T-helper 17 cell (primary cell): ENCODE data around the gene APOE. TPM values are rescaled to one million over a fixed set of nuclear protein-coding genes. Genes with fewer than 3 reads are reported as not detected.

Source experiments
- ATAC-seq: fragments of 150-1000 bp; cut with Tn5 transposase; 2 replicates; pipeline ENCODE4 v1.10.0; 2021; ENCODE audit warnings: mild to moderate bottlenecking, moderate library complexity
- DNase-seq, 3 donors: peaks; one replicate each; pipeline versions ENCODE4 v3.0.0 to v3.0.0-alpha.2; 2020 to 2021
- H3K9me3 ChIP-seq: one replicate; pipeline ENCODE4 v1.7.0; 2013; ENCODE audit warnings: low read length, mild to moderate bottlenecking; ENCODE audit not compliant: control insufficient read depth, poor library complexity, severe bottlenecking
- H3K27ac Mint-ChIP-seq: one replicate; pipeline ENCODE4 v1.8.0; 2022; ENCODE audit warnings: mild to moderate bottlenecking, moderate library complexity, mixed read lengths
- H3K27me3 Mint-ChIP-seq: one replicate; pipeline ENCODE4 v1.8.0; 2022; ENCODE audit warnings: mixed read lengths
- H3K36me3 Mint-ChIP-seq: one replicate; pipeline ENCODE4 v1.8.0; 2022; ENCODE audit warnings: low read depth, mixed read lengths
- H3K4me1 Mint-ChIP-seq: one replicate; pipeline ENCODE4 v1.8.0; 2022; ENCODE audit warnings: mild to moderate bottlenecking, mixed read lengths
- H3K4me3 Mint-ChIP-seq: one replicate; pipeline ENCODE4 v1.8.0; 2022; ENCODE audit warnings: mild to moderate bottlenecking, moderate library complexity, mixed read lengths
- total RNA-seq, 4 donors: library from RNA in 2 of 4; stranded (reverse) in 2 of 4; gene quantifications; one replicate each; pipeline ENCODE4 v1.2.3 and lab custom pipeline; 2022 to 2026

The APOE gene
- total RNA-seq, 2 donors from 2014 or later = 1.3 to 2.0 TPM

DNA sequence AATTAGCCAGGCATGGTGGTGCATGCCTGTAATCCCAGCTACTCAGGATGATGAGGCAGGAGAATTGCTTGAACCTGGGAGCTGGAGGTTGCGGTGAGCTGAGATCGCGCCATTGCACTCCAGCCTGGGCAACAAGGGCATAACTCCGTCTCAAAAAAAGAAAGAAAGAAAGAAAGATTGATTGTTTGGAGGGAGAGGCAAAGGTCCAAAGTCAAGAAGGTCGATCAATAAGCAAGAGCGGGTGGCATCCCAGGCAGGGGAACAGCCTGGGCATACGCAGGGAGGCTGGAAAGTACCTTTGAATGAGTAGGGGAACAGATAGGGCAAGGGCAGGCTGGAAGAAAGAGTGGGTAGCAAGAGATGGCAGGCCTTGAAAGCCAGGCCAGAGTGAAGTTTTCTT, 24.5 kb downstream of the APOE start:
- peaks cover 21% of the 10 kb centered on the region for H3K27me3 Mint-ChIP-seq
- DNase-seq (no peak), ATAC-seq (no peak)
- no peaks in the 10 kb centered on the region for H3K36me3 Mint-ChIP-seq
- peaks cover 5% of the 10 kb centered on the region for H3K4me1 Mint-ChIP-seq
- H3K27ac Mint-ChIP-seq = no peak overlapping the region
- no peak overlapping the region for H3K4me3 Mint-ChIP-seq
- H3K9me3 ChIP-seq = no peaks in the 10 kb centered on the region

DNA sequence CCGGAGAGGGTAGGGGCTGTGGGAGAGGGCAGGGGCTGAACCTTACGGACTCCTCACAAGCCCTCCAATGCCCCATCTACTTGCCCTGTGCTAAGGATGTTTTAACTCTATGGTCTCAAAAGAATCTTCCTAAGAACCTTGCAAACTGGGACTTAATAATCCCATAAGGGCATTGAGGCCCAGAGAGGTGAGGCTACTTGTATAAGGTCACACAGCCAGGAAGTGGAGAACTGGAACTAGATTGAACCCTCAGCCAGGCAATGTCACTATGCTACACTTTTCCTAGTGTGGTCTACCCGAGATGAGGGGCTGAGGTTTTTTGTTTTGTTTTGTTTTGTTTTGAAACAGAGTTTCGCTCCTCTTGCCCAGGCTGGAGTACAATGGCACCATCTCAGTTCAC, 25.9 kb downstream of the APOE start:
- Mint-ChIP-seq H3K4me3 (no peak overlapping the region), H3K4me1 (peaks cover 5% of the 10 kb centered on the region), H3K36me3 (no peaks in the 10 kb centered on the region), H3K27me3 (peaks cover 7% of the 10 kb centered on the region), H3K27ac (no peak overlapping the region)
- ATAC-seq = no peak
- no peak for DNase-seq
- H3K9me3 ChIP-seq = no peaks in the 10 kb centered on the region

DNA sequence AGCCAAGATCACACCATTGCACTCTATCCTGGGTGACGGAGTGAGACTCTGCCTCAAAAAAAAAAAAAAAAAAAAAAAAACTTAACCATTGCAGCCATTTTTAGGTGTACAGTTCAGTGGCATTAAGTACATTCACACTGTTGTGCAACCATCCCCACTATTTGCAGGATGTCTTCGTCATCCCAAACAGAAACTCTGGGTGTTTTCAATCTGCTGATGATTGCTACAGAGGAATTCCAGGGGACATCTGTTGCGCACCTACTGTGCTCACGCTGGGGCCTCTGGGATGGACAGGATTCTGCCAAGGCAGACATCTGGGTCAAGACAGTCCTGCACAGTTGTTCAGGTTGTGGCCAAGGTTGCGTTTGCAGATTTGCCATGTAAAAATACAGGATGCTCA, 34.1 kb downstream of the APOE start:
- H3K27me3 Mint-ChIP-seq = peaks cover 12% of the 10 kb centered on the region
- H3K36me3 Mint-ChIP-seq = peaks cover 2% of the 10 kb centered on the region
- ATAC-seq = no peak

DNA sequence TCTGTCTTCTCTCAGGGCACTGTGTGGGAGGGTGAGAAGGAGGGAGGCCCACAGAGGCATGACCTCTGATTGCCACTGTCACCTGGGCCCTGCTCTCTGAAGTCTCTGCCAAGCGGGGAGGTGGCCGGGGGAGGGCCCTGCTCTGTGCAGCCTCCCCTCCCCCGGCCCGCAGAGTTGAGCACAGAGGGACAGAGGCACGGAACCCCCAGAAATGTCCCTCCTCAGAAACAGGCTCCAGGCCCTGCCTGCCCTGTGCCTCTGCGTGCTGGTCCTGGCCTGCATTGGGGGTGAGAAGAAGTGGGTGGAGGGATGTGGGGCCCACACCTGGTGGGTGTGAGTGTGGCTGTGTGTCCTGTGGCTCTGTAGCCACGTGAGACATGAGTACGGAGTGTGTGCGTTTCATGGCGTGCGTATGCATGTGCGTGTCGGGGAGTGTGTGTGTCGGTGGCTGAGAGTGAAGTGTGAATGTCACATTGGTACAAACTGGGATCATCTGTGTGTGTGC, 36.5 kb downstream of the APOE start, which contains the start of gene APOC4:
Gene APOC4 (plus strand): TSS at position 171 of the 505 bp plus-strand sequence. CDS start 41 bp downstream, at position 212.
- peaks cover 2% of the 10 kb centered on the region for H3K36me3 Mint-ChIP-seq
- no peak for DNase-seq
- no peaks in the 10 kb centered on the region for H3K9me3 ChIP-seq
- H3K27ac Mint-ChIP-seq = no peak within 1 kb of the TSS
- no peak for ATAC-seq
- peak within 1 kb of the TSS; percentile 41 for H3K4me3 Mint-ChIP-seq
- peaks cover 12% of the 10 kb centered on the region for H3K27me3 Mint-ChIP-seq
- peaks cover 2% of the 10 kb centered on the region for H3K4me1 Mint-ChIP-seq

More for the DNA sequence above, 34.1 kb downstream of the APOE start:
- peaks cover 2% of the 10 kb centered on the region for H3K4me1 Mint-ChIP-seq
- H3K4me3 Mint-ChIP-seq = no peak overlapping the region
- H3K9me3 ChIP-seq = no peaks in the 10 kb centered on the region
- DNase-seq = no peak
- H3K27ac Mint-ChIP-seq = no peak overlapping the region

DNA sequence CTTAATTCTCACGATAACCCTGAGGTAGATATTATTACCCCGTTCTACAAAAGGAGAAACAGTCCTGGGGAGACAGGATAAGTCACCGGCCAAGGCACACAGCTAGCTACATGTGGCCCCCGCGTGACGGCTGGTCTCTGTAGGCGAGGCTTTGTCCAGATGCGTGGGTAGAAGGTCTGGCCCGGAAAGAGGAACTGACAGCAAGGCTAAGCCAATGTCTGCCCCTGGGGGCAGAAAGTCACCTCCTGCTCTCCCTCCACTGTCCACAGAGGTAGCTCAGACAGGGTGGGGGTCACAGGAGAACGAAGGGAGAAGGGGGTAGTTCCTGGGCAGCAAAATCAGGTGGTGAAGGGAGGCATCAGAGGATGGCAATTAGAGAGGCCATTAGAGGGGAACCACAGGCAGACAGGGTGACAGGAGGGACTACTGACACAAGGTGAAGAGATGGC, 38.2 kb downstream of the APOE start:
- H3K9me3 ChIP-seq = no peaks in the 10 kb centered on the region
- ATAC-seq (no peak), DNase-seq (no peak)
- Mint-ChIP-seq H3K27ac (no peak overlapping the region), H3K27me3 (peaks cover 12% of the 10 kb centered on the region), H3K4me3 (no peak overlapping the region), H3K4me1 (peaks cover 2% of the 10 kb centered on the region), H3K36me3 (peaks cover 2% of the 10 kb centered on the region)

DNA sequence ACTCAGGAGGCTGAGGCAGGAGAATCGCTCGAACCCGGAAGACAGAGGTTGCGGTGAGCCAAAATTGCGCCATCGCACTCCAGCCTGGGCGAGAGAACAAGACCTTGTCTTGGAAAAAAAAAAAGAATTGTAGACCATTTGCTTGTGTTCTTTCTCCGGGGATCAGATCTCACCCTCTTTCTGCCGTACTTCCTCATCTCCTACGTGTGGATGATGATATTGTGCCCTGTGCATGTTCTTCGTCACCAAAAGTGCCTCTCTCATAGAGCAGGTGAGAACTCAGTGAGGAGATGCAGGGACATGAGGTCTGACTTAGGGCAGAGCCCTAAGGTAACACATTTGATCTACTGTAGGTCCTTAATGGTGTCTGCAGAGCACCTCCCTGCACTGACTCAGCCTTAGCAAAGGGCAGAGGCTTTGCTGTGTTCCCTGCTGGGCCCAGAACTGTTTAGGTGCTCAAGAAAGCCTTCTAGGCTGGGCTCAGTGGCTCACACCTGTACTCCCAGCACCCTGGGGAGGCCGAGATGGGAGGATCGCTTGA, 41.5 kb downstream of the APOE start:
- Mint-ChIP-seq H3K27ac (no peak overlapping the region), H3K4me1 (peaks cover 5% of the 10 kb centered on the region), H3K27me3 (peaks cover 10% of the 10 kb centered on the region), H3K4me3 (no peak overlapping the region), H3K36me3 (peaks cover 2% of the 10 kb centered on the region)
- no peaks in the 10 kb centered on the region for H3K9me3 ChIP-seq
- ATAC-seq (no peak), DNase-seq (no peak)

DNA sequence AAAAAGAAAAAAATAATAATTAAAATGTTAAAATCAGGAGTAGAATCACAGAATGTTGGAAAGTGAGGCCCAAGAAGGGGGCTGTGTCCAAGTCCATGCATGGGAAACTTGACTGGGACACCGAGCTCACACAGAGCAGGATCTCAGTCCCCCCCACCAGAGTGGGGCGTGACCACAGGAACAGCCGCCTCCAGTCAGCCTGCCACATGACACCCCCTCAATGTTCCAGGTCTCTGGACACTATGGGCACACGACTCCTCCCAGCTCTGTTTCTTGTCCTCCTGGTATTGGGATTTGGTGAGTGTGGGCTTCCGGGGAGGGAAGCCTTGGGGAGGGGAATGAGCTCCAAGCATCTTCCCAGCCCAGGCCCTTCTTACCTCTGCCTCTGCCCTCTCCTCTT, 42.6 kb downstream of the APOE start:
- Mint-ChIP-seq H3K27me3 (peaks cover 6% of the 10 kb centered on the region), H3K27ac (no peak overlapping the region), H3K4me3 (no peak overlapping the region), H3K36me3 (peaks cover 2% of the 10 kb centered on the region), H3K4me1 (peaks cover 5% of the 10 kb centered on the region)
- H3K9me3 ChIP-seq = no peaks in the 10 kb centered on the region
- no peak for DNase-seq
- no peak for ATAC-seq

DNA sequence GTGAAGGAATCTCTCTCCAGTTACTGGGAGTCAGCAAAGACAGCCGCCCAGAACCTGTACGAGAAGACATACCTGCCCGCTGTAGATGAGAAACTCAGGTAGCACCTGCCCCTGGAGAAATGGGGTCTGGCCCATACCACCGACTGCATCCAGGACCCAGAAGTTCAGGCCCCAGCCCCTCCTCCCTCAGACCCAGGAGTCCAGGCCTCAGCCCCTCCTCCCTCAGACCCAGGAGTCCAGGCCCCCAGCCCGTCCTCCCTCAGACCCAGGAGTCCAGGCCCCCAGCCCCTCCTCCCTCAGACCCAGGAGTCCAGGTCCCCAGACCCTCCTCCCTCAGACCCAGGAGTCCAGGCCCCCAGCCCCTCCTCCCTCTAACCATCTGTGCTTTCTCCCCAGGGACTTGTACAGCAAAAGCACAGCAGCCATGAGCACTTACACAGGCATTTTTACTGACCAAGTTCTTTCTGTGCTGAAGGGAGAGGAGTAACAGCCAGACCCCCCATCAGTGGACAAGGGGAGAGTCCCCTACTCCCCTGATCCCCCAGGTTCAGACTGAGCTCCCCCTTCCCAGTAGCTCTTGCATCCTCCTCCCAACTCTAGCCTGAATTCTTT, 43.3 kb downstream of the APOE start:
- peaks cover 7% of the 10 kb centered on the region for H3K4me1 Mint-ChIP-seq
- H3K36me3 Mint-ChIP-seq = peaks cover under 1% of the 10 kb centered on the region
- H3K27me3 Mint-ChIP-seq = peaks cover 3% of the 10 kb centered on the region
- H3K27ac Mint-ChIP-seq = peak overlapping the region; percentile 29
- no peak for DNase-seq
- ATAC-seq = no peak
- H3K4me3 Mint-ChIP-seq = no peak overlapping the region
- H3K9me3 ChIP-seq = no peaks in the 10 kb centered on the region

DNA sequence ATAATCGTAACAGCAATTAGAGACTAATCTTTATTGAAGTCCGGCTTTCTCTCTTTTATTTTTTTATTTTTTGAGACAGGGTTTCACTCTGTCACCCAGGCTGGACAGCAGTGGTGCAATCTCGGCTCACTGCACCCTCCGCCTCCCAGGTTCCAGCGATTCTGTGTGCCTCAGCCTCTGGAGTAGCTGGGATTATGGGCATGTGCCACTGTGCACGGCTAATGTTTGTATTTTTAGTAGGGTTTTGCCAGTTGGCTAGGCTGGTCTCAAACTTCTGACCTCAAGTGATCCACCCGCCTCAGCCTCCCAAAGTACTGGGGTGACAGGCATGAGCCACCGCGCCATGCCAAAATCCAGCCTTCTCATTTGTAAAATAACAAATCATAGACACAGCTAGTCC, 44.0 kb downstream of the APOE start:
- Mint-ChIP-seq H3K4me3 (no peak overlapping the region), H3K27ac (peak overlapping the region; percentile 29), H3K4me1 (peaks cover 9% of the 10 kb centered on the region), H3K36me3 (peaks cover 2% of the 10 kb centered on the region), H3K27me3 (no peaks in the 10 kb centered on the region)
- H3K9me3 ChIP-seq = no peaks in the 10 kb centered on the region
- DNase-seq (no peak), ATAC-seq (no peak)

DNA sequence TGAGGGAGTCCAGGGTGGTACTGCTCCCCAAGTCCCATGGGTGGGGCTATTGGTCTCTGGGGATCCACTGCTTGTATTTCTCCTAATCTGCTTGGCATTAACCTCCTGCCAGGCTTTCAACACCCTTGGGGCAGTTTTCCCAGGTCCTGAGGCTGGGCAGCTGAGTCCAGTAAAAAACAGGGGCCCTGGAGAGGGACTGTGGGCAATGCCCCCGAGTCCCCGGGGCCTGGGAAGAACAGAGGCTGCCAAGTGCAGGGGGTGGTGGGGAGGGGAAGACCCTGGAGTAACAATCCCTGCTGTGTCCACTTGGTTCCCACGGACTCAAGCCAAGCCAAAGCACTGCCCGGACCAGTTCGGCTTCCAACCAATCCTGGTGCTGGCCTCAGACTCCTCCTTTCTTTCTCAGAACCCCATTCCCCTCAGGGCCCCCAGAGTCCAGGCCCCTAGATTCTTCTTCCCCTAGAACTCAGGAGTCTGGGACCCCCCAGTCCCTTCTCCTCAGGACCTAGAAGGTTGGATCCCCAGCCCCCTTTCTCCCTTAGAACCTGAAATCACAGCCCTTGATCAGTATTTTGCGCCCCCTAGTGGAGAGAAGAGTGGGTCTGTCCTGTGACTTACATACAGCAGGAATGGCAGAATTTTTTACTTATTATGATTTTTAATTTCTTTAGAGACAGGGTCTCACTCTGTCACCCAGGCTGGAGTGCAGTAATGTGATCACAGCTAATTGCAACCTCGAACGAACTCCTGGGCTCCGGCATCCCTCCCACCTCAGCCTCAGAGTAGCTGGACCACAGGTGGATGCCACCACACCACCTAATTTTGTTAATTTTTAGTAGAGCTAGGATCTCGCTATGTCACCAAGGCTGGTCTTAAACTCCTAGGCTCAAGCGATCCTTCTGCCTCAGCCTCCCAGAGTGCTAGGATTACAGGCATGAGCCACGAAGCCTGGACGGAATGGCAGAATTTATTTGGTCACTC, 45.9 kb downstream of the APOE start:
- H3K4me3 Mint-ChIP-seq = peak overlapping the region; percentile 19
- peaks cover 8% of the 10 kb centered on the region for H3K36me3 Mint-ChIP-seq
- H3K27me3 Mint-ChIP-seq = no peaks in the 10 kb centered on the region
- peak; percentile 22 to 48 (median 23) for DNase-seq
- H3K4me1 Mint-ChIP-seq = peaks cover 22% of the 10 kb centered on the region
- H3K27ac Mint-ChIP-seq = no peak overlapping the region
- no peak for ATAC-seq
- no peaks in the 10 kb centered on the region for H3K9me3 ChIP-seq

DNA sequence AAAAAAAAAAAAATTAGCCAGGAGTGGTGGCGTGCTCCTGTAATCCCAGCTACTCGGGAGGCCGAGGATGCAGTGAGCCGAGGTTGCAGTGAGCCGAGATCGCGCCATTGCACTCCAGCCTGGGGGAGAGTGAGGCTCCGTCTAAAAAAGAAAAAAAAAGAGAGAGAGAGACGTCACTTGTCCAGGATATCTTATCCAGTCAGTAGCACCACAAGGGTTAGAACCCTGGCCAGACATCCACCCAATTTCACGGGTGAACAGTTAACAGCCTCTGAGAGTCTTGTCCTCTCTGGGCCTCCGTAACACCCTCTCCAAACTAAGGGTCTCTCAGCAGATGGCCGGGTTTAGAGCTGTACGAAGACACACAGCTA, 48.7 kb downstream of the APOE start:
- no peaks in the 10 kb centered on the region for H3K9me3 ChIP-seq
- DNase-seq (no peak), ATAC-seq (no peak)
- Mint-ChIP-seq H3K36me3 (peaks cover 8% of the 10 kb centered on the region), H3K4me3 (peak overlapping the region; percentile 100), H3K4me1 (peaks cover 38% of the 10 kb centered on the region), H3K27me3 (no peaks in the 10 kb centered on the region), H3K27ac (peak overlapping the region; percentile 99)

DNA sequence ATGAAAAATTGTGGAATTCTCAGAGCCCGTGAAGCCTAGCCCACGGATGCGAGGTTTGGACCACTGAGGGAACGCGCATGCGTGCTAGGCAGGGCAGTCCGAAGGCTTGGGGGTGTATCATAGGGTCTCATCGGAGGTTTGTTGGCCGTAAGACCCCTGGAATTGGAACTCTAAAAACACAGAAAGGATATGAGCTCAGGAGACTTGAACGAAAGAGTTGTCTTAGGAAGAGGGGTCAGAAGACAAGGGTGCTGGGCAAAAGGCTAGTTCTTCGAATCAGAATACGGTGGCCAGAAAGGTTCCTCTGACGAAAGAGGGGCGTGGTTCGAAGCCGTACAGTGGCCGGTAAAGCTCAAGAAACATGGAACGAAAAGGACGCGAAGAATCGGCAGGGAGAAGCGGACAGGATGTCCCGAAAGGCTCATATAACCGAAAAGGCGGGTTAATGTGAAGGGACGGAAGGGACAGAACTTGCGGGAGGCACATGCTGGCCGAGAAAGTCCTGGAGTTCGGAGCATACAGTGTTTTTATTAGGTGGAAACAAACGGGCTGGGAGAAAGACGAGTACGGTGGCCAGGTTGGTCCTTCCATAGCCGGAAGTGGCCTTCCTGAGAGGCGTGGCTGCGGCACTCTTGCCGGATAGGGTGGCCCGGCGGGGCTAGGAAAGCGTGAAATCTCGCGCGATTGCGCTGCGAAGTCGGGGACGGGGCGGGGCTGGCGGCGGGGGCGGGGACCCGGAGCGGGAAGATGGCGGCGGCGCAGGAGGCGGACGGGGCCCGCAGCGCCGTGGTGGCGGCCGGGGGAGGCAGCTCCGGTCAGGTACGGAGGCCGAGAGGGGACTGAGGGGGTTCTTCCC, 49.3 kb downstream of the APOE start, which contains the start of gene CLPTM1:
Gene CLPTM1 (plus strand): TSS at position 732 of the 856 bp plus-strand sequence. CDS start 16 bp downstream, at position 748.
- peak; percentile 92 for ATAC-seq
- Mint-ChIP-seq H3K27ac (peak within 1 kb of the TSS; percentile 99), H3K27me3 (no peaks in the 10 kb centered on the region), H3K4me3 (peak within 1 kb of the TSS; percentile 100), H3K36me3 (peaks cover 8% of the 10 kb centered on the region), H3K4me1 (peaks cover 43% of the 10 kb centered on the region)
- no peaks in the 10 kb centered on the region for H3K9me3 ChIP-seq
- peak; percentile 91 to 97 (median 95) for DNase-seq
